HG03066 (cell line): Measurements from ENCODE around the gene PPP1R1A.

Experiments used
- ATAC-seq: cut with Tn5 transposase; IDR thresholded peaks from one replicate; pipeline ENCODE4 v1.9.1; 2021; ENCODE audit warnings: low read depth; ENCODE audit not compliant: unreplicated experiment

The PPP1R1A gene

DNA sequence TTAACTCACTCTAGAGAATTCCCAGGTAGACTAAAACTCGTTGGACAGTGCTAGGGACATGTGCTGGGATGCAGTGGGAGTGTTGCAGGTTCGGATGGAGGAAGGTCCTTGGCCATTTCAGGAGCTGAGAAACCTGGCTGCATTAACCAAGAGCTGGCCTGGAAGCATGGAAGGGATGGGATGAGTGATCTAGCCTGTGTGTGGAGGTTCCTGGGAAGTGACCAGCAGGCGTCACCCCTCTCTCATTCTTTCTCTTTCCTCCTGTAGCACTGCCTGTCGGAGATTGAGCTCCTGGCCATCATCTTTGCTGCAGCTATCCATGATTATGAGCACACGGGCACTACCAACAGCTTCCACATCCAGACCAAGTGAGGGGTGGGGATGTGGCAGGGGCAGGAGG, 15.6 kb downstream of the PPP1R1A start:
- ATAC-seq: no peak

- no peak for ATAC-seq
Observed at GRCh38 chr12:54571193-54572188, 17.0 kb downstream of the PPP1R1A start.

- no peak for ATAC-seq
Observed at GRCh38 chr12:54569995-54570528, 18.4 kb downstream of the PPP1R1A start.

GRCh38 chr12:54569072-54569471, 19.4 kb downstream of the PPP1R1A start:
- ATAC-seq: no peak

DNA sequence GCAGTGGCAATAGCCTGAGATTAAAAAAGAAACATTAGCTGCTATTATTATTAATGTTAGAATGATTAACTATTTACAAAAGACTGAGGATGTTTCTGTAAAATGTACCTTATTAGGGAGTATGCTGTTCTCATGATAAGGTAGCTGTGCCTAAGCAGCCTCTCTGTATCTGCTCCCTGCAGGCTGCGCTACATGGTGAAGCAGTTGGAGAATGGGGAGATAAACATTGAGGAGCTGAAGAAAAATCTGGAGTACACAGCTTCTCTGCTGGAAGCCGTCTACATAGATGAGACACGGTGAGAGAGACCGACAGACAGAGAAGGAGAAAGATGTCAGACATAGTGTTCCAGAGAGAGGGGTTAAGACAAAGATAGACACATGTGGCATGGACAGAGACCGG, 21.7 kb downstream of the PPP1R1A start:
- ATAC-seq: no peak

GRCh38 chr12:54565986-54566544, 22.4 kb downstream of the PPP1R1A start:
- no peak for ATAC-seq

- no peak for ATAC-seq
Observed at GRCh38 chr12:54565310-54565985, 23.0 kb downstream of the PPP1R1A start.

GRCh38 chr12:54564768-54565167, 23.7 kb downstream of the PPP1R1A start:
- no peak for ATAC-seq

GRCh38 chr12:54563787-54564186, 24.7 kb downstream of the PPP1R1A start:
- no peak for ATAC-seq

DNA sequence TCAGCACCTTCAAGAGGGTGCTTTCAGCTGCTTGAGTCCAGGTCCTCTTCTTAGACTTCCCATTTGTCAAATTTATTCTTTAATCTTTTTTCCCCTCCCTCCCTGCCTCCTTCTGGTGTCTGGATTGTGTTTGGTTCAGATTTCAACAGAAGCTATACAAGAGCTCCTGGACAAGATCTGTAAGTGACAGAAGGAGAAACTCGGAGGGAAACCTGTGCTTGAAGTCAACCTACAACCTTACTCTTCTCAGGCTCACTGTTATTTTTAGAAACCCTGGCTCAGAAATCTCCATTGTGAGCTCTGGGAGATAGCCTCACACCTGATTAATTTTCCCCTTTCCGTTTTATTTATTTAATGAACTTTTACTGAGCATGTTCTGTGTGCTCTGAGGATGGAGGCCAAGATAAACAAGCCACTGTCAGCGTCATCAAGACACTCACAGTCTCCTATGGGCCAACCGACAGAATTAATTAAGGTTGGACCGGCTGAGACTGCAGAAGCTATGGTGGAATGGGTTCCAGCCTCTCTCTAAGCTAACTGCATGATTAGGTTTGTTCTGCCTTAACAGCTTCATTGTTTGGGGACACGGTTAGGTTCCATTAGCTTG, 25.6 kb downstream of the PPP1R1A start:
- no peak for ATAC-seq

GRCh38 chr12:54561164-54561563, 27.3 kb downstream of the PPP1R1A start:
- ATAC-seq: peak; percentile 15

DNA sequence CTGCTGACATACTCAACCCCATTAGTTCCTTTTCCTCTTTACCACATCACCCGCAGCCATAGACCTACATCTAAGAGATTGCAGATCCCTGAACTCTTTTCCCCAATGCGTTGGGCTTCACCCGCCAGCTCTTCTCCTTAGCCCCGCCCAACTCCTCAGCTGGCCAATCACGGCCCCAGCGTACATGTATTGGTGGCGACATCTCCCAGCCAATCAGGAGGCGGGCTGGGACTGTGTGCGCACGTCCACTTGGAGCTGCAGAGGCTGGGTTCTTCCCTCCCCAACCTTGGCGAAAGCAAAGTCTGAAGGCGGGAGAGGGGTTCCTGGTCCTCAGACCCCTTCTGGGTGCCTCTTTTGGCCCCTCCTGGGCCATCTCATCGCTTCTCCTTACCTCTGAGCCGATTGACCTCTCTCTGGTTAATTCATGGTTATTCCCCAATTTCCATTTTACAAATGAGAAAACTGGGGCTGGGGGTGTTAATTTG, 28.0 kb downstream of the PPP1R1A start:
- ATAC-seq: peak; percentile 99

GRCh38 chr12:54558759-54559158, 29.7 kb downstream of the PPP1R1A start:
- no peak for ATAC-seq

DNA sequence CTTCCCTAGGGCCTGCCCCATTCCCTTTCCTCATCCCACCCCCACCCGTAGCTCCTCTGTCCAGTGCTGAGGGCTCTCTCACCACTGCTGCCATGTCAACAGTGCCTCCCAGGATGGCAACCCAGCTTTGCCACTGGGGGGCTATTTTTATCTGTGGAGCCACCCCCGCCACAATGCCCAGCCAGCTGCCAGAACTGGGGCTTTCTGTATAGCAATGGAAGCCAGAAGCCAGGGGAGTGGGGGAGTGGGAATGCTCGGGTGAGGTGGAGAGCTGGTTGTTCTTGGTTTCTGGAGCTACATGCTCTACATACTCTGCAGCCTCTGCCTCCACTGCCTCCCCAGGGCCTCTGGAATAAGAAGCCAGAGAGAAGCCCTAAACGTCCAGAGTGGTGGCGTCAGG, 30.1 kb downstream of the PPP1R1A start:
- no peak for ATAC-seq

DNA sequence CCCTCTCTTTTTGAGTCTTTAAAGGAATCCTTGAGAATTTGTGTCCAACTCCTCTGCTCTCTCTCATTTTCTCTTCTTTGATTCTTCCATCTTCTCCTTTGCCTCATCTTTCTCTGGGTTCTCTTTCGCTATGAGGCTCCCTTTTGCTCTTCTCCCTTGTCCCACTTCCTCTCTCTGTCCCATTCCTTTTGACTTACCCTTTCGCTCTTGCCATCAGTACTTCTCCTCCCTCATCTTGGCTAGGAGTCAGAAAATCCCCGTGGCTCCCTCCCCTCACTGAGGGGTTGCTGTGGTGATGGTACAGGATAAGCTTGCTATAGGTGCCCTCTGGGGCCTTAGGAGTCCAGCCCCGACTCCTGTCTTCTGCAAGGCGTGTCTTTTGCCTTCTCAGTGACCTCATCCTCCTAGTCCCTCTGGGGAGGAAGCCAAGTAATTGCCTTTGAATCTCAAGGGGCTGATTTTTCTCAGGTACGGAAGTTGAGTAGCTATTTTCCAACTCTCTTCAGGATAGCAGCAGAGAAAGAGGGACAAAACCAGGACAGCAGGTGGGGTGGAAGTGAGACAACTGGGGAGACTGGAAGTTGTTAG, 32.7 kb downstream of the PPP1R1A start:
- ATAC-seq: no peak

GRCh38 chr12:54549774-54550451, 38.5 kb downstream of the PPP1R1A start:
- ATAC-seq: peak; percentile 6

GRCh38 chr12:54546511-54546910, 41.9 kb downstream of the PPP1R1A start:
- no peak for ATAC-seq

- ATAC-seq: no peak
Observed at GRCh38 chr12:54544743-54545142, 43.7 kb downstream of the PPP1R1A start.

GRCh38 chr12:54543526-54543925, 44.9 kb downstream of the PPP1R1A start:
- no peak for ATAC-seq
